H9 (cell line): ENCODE data around the gene SMPD4. TPM values are rescaled to one million over a fixed set of nuclear protein-coding genes. Genes with fewer than 3 reads are reported as not detected.

Source experiments
- DNase-seq: peaks from one replicate; pipeline ENCODE4 v3.0.0-alpha.2; 2017
- H2AFZ ChIP-seq: one replicate; pipeline ENCODE4 v1.6.1; 2013; ENCODE audit warnings: mild to moderate bottlenecking, low read length, control low read depth, moderate library complexity
- H2AK5ac ChIP-seq: 2 replicates; pipeline ENCODE4 v1.6.1; 2013; ENCODE audit warnings: low read length, control low read depth, mixed read lengths; ENCODE audit not compliant: insufficient read length
- H2BK120ac ChIP-seq: one replicate; pipeline ENCODE4 v1.6.1; 2013; ENCODE audit warnings: low read depth, mild to moderate bottlenecking, low read length, control low read depth, inconsistent platforms; ENCODE audit not compliant: poor library complexity, severe bottlenecking
- H2BK12ac ChIP-seq: 2 replicates; pipeline ENCODE4 v1.6.1; 2013; ENCODE audit warnings: low read length, control low read depth, mixed read lengths, low read depth; ENCODE audit not compliant: insufficient read length
- H2BK15ac ChIP-seq: 2 replicates; pipeline ENCODE4 v1.6.1; 2013; ENCODE audit warnings: low read depth, low read length, control low read depth
- H2BK20ac ChIP-seq: one replicate; pipeline ENCODE4 v1.6.1; 2013; ENCODE audit warnings: low read depth, mild to moderate bottlenecking, low read length, control low read depth, inconsistent platforms; ENCODE audit not compliant: poor library complexity, severe bottlenecking
- H2BK5ac ChIP-seq: 2 replicates; pipeline ENCODE4 v1.6.1; 2013; ENCODE audit warnings: low read length, control low read depth, mixed read lengths; ENCODE audit not compliant: insufficient read length
- H3K14ac ChIP-seq: 2 replicates; pipeline ENCODE4 v1.6.1; 2013; ENCODE audit warnings: low read length, control low read depth; ENCODE audit not compliant: insufficient read depth
- H3K18ac ChIP-seq: 2 replicates; pipeline ENCODE4 v1.6.1; 2013; ENCODE audit warnings: low read depth, mild to moderate bottlenecking, mixed read lengths, low read length, control low read depth; ENCODE audit not compliant: insufficient read length
- H3K23ac ChIP-seq: 2 replicates; pipeline ENCODE4 v1.6.1; 2013; ENCODE audit warnings: low read length, control low read depth, mixed read lengths, low read depth; ENCODE audit not compliant: insufficient read length
- H3K23me2 ChIP-seq: 2 replicates; pipeline ENCODE4 v1.6.1; 2013; ENCODE audit warnings: low read depth, mild to moderate bottlenecking, mixed read lengths, low read length, control low read depth; ENCODE audit not compliant: insufficient read length, poor library complexity, severe bottlenecking
- H3K27ac ChIP-seq: 2 replicates; pipeline ENCODE4 v1.5.1; 2013; ENCODE audit warnings: low read length, control low read depth, mixed read lengths, low read depth; ENCODE audit not compliant: insufficient read length
- H3K27me3 ChIP-seq: 2 replicates; pipeline ENCODE4 v1.6.1; 2013; ENCODE audit warnings: low read length, control low read depth, inconsistent platforms; ENCODE audit not compliant: insufficient read depth
- H3K4ac ChIP-seq: 2 replicates; pipeline ENCODE4 v1.6.1; 2013; ENCODE audit warnings: low read depth, mild to moderate bottlenecking, control low read depth, inconsistent platforms, low read length, moderate library complexity
- H3K4me1 ChIP-seq: 2 replicates; pipeline ENCODE4 v1.6.1; 2013; ENCODE audit warnings: low read length, control low read depth, inconsistent platforms; ENCODE audit not compliant: insufficient read depth
- H3K4me2 ChIP-seq: 2 replicates; pipeline ENCODE4 v1.6.1; 2013; ENCODE audit warnings: low read length, control low read depth, mixed read lengths; ENCODE audit not compliant: insufficient read length, insufficient read depth
- H3K56ac ChIP-seq: 2 replicates; pipeline ENCODE4 v1.6.1; 2013; ENCODE audit warnings: low read depth, mild to moderate bottlenecking, mixed read lengths, low read length, control low read depth; ENCODE audit not compliant: insufficient read length
- H3K79me1 ChIP-seq: 2 replicates; pipeline ENCODE4 v1.6.1; 2013; ENCODE audit warnings: low read depth, mild to moderate bottlenecking, moderate library complexity, low read length, control low read depth, inconsistent platforms; ENCODE audit not compliant: insufficient read depth, poor library complexity, severe bottlenecking
- H3K79me2 ChIP-seq: 2 replicates; pipeline ENCODE4 v1.6.1; 2013; ENCODE audit warnings: low read length, control low read depth, inconsistent platforms; ENCODE audit not compliant: insufficient read depth
- H3K9ac ChIP-seq: 2 replicates; pipeline ENCODE4 v1.6.1; 2013; ENCODE audit warnings: low read length, control low read depth, mixed read lengths; ENCODE audit not compliant: insufficient read length; ENCODE audit errors: extremely low read depth
- H3K9me3 ChIP-seq: one replicate; pipeline ENCODE4 v1.6.1; 2013; ENCODE audit warnings: low read depth, low read length, inconsistent platforms; ENCODE audit not compliant: control insufficient read depth
- H3T11ph ChIP-seq: one replicate; pipeline ENCODE4 v1.6.1; 2013; ENCODE audit warnings: mild to moderate bottlenecking, low read length, control low read depth, inconsistent platforms
- H4K20me1 ChIP-seq: one replicate; pipeline ENCODE4 v1.6.1; 2013; ENCODE audit not compliant: control insufficient read depth, insufficient read length, insufficient read depth
- H4K5ac ChIP-seq: 2 replicates; pipeline ENCODE4 v1.6.1; 2013; ENCODE audit warnings: low read depth, mild to moderate bottlenecking, mixed read lengths, low read length, control low read depth; ENCODE audit not compliant: insufficient read length
- H4K8ac ChIP-seq: replicated peaks from 2 replicates; pipeline ENCODE4 v1.6.1; 2013; ENCODE audit warnings: low read length, control low read depth, mixed read lengths, low read depth; ENCODE audit not compliant: insufficient read length
- H4K91ac ChIP-seq: 2 replicates; pipeline ENCODE4 v1.6.1; 2013; ENCODE audit warnings: low read depth, mild to moderate bottlenecking, moderate library complexity, mixed read lengths, low read length, control low read depth; ENCODE audit not compliant: insufficient read length
- H3K27ac Mint-ChIP-seq, 3 experiments: 2 replicates in 2 of 3; 3 replicates in 1 of 3; pipeline ENCODE4 v1.8.0; 2020 to 2021; ENCODE audit warnings: mixed read lengths in 3 of 3, mild to moderate bottlenecking in 1 of 3, moderate library complexity in 1 of 3
- H3K27me3 Mint-ChIP-seq: 2 replicates; pipeline ENCODE4 v1.8.0; 2021; ENCODE audit warnings: low read depth, mild to moderate bottlenecking, moderate library complexity, mixed read lengths
- H3K36me3 Mint-ChIP-seq, 3 experiments: 2 replicates in 2 of 3; 3 replicates in 1 of 3; pipeline ENCODE4 v1.8.0; 2020 to 2021; ENCODE audit warnings: low read depth in 3 of 3, mixed read lengths in 3 of 3; ENCODE audit not compliant: insufficient read depth in 1 of 3
- H3K4me1 Mint-ChIP-seq, 2 experiments: 2 replicates each; pipeline ENCODE4 v1.8.0; 2020; ENCODE audit warnings: mixed read lengths in 2 of 2
- H3K4me3 Mint-ChIP-seq, 2 experiments: 2 replicates in 1 of 2; 3 replicates in 1 of 2; pipeline ENCODE4 v1.8.0; 2020 to 2021; ENCODE audit warnings: mild to moderate bottlenecking in 2 of 2, mixed read lengths in 2 of 2, moderate library complexity in 1 of 2
- H3K9me3 Mint-ChIP-seq, 2 experiments: 2 replicates in 1 of 2; 3 replicates in 1 of 2; pipeline ENCODE4 v1.8.0; 2020; ENCODE audit warnings: mild to moderate bottlenecking in 2 of 2, mixed read lengths in 2 of 2, moderate library complexity in 1 of 2
- WGBS: extraction: QIAGEN DNeasy Blood & Tissue Kit; methylation state at CpG from one replicate; pipeline ENCODE4 v1.1.7; 2013; ENCODE audit warnings: missing lambda C conversion rate, low lambda C conversion rate, mixed read lengths; ENCODE audit not compliant: insufficient read length; ENCODE audit errors: extremely low coverage; 5-methylcytosine and 5-hydroxymethylcytosine counted together
- total RNA-seq: library from RNA; stranded (reverse); gene quantifications from 2 replicates; pipeline ENCODE4 v1.2.1, GENCODE V29; 2021
- TF ChIP-seq, protein P1 (sequence below): fragments of 200-600 bp; sonication (generic); conservative IDR thresholded peaks from 3 replicates; pipeline ENCODE4 v1.8.0; 2021; ENCODE audit warnings: antibody characterized with exemption, mild to moderate bottlenecking

Gene SMPD4
- total RNA-seq, 1 experiment from 2014 or later = 105 TPM

DNA sequence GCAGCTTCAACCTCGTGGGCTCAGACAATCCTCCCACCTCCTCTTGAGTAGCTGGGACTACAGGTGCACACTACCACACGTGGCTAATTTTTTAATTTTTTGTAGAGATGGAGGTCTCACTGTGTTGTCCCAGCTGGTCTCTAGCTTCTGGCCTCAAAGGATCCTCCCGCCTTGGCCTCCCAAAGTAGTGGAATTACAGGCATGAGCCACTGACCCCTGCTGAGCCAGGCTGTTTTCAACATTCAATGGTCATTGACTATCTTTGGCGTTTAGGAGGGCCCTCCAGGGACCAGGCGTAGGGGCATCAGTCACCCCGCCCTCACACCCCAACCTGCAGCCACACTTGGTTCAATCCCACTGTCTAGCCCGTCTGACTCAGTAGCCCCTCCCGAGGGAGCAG, 5.9 kb upstream of the SMPD4 start:
- no peak overlapping the region for H3K4me3 Mint-ChIP-seq
- TF ChIP-seq, protein P1, sequence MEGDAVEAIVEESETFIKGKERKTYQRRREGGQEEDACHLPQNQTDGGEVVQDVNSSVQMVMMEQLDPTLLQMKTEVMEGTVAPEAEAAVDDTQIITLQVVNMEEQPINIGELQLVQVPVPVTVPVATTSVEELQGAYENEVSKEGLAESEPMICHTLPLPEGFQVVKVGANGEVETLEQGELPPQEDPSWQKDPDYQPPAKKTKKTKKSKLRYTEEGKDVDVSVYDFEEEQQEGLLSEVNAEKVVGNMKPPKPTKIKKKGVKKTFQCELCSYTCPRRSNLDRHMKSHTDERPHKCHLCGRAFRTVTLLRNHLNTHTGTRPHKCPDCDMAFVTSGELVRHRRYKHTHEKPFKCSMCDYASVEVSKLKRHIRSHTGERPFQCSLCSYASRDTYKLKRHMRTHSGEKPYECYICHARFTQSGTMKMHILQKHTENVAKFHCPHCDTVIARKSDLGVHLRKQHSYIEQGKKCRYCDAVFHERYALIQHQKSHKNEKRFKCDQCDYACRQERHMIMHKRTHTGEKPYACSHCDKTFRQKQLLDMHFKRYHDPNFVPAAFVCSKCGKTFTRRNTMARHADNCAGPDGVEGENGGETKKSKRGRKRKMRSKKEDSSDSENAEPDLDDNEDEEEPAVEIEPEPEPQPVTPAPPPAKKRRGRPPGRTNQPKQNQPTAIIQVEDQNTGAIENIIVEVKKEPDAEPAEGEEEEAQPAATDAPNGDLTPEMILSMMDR = no peak
- WGBS = no CpG with 5 or more reads among the region's 8 CpGs

More for the DNA sequence above, 5.9 kb upstream of the SMPD4 start:
- H3K56ac ChIP-seq = no peak overlapping the region
- no peaks in the 10 kb centered on the region for H3K23me2 ChIP-seq
- no peak overlapping the region for H2BK12ac ChIP-seq
- no peaks in the 10 kb centered on the region for H4K20me1 ChIP-seq
- no peak overlapping the region for H4K91ac ChIP-seq
- no peaks in the 10 kb centered on the region for H3K4me1 ChIP-seq
- H3K9me3 ChIP-seq = no peaks in the 10 kb centered on the region
- no peak overlapping the region for H2AK5ac ChIP-seq
- H3K79me2 ChIP-seq = no peaks in the 10 kb centered on the region
- no peak overlapping the region for H3K9ac ChIP-seq
- DNase-seq = no peak
- H3K23ac ChIP-seq = no peak overlapping the region
- no peak overlapping the region for H4K5ac ChIP-seq
- H4K8ac ChIP-seq = no peak overlapping the region
- H2BK5ac ChIP-seq = no peak overlapping the region
- H3K4ac ChIP-seq = no peak overlapping the region
- Mint-ChIP-seq H3K9me3 (no peaks in the 10 kb centered on the region), H3K36me3 (peaks cover 2 to 21% (median 19%) of the 10 kb centered on the region in 3 experiments; a peak in 5 of 7 replicates), H3K27me3 (no peaks in the 10 kb centered on the region; the same call in 1 of the 2 replicates), H3K4me1 (peaks cover 4 to 13% of the 10 kb centered on the region in 2 experiments; a peak in 3 of 4 replicates), H3K27ac (no peak overlapping the region)
- no peak overlapping the region for H3T11ph ChIP-seq
- H2BK15ac ChIP-seq = no peak overlapping the region
- H3K18ac ChIP-seq = no peak overlapping the region
- H3K14ac ChIP-seq = no peak overlapping the region
- no peak overlapping the region for H3K27ac ChIP-seq
- no peak overlapping the region for H2BK20ac ChIP-seq
- no peak overlapping the region for H3K4me2 ChIP-seq
- no peaks in the 10 kb centered on the region for H3K27me3 ChIP-seq
- H2AFZ ChIP-seq = no peak overlapping the region
- H2BK120ac ChIP-seq = no peak overlapping the region
- no peaks in the 10 kb centered on the region for H3K79me1 ChIP-seq
